GM19372 (cell line): ENCODE results near the gene CMIP.

ENCODE experiments used
- ATAC-seq: cut with Tn5 transposase; IDR thresholded peaks from one replicate; pipeline ENCODE4 v1.9.1; 2021; ENCODE audit warnings: mild to moderate bottlenecking, low read depth, moderate library complexity; ENCODE audit not compliant: unreplicated experiment

Gene CMIP

DNA sequence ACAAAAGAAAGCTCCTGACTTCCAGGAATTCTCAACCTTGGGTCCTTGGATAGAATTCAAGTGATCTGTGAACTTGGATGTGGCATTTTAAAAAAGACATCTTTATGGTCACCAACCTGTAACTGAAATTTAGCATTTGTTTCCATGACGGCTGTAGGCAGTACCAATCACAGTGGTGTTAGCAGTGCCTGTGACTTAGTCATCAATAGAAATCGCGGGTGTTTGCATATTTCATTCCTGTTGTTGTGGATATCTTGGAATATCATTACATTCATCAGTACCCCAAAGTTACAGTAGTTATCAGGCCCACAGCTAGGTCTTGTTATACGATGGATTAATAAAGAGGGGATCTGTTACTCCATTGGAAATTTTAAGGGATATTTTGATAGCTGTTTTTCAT, 81.6 kb downstream of the CMIP start:
- ATAC-seq = no peak

- no peak for ATAC-seq
These were observed 82.3 kb downstream of the CMIP start for GRCh38 chr16:81526935-81527334.

GRCh38 chr16:81527477-81528178, 83.0 kb downstream of the CMIP start:
- ATAC-seq = no peak

- ATAC-seq = no peak
These were observed 83.6 kb downstream of the CMIP start for GRCh38 chr16:81528256-81528655.

DNA sequence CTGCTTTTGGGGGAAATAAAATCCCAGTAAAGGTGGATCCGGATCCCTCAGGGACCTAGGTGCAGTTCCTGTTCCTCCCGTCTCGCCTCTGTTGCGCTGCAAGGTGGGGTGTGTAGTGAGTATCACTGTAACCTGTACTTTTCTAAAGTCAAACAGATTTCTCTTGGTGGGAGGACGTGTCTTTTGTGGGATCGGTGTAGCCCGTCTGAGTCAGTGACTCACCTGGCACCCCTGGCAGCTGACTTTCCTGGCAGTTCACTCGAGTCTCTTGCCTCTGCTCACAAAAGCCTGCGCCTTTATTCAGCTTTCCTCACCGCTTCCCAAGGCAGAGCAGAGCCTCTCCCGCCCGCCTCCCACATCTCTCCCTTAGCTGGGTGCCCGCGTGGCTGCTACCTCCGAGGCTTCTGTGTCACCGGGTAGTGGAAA, 85.7 kb downstream of the CMIP start:
- ATAC-seq = no peak

GRCh38 chr16:81530814-81531213, 86.2 kb downstream of the CMIP start:
- no peak for ATAC-seq

- ATAC-seq = no peak
These were observed 86.8 kb downstream of the CMIP start for GRCh38 chr16:81531419-81531821.

DNA sequence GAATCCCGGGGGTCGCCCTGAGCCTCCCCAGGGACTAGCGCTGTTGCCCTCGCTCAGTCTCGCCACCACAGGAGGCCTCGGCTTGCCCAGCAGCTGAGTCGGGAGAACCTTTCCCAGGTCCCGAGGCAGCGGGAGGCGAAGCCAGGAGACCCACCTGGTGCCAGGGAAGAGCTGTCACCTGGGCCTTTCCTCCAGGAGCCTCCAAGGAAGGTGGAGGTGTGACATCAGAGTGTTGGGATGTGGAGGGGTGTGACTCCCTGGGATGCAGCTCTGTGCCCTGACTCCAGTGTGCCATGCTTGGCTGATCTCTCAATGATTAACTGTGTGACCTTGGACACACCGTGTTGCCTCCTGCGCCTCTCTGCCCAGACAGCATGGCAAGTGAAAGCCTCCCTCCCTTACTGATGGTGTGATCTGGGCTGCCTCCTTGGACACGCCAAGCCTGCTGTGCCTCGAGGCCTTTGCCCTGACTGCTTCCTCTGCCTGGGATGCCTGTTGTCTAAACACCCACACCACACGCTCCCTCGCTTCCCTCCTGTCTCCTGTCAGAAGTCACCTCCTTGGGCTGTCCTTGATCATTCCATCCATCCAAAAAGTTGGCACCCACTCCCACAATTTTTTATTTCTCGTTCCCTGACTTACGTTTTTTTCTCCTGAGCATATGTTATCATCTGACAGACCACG, 88.0 kb downstream of the CMIP start:
- no peak for ATAC-seq

DNA sequence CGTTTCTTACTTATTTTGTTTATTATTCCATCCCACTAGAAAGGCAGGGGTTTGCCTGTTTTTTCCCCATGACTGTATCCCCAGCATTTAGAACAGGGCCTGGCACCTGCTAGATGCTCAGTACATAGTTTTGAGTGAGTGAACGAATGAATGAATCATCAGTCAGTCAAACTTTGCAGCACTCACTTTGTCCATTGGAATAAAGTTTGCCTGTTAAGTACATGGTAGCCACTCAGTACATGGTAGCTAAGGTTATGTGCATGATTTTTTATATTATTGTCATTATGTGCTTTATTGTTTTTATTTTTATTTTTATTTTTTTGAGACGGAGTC, 88.5 kb downstream of the CMIP start:
- ATAC-seq = no peak

DNA sequence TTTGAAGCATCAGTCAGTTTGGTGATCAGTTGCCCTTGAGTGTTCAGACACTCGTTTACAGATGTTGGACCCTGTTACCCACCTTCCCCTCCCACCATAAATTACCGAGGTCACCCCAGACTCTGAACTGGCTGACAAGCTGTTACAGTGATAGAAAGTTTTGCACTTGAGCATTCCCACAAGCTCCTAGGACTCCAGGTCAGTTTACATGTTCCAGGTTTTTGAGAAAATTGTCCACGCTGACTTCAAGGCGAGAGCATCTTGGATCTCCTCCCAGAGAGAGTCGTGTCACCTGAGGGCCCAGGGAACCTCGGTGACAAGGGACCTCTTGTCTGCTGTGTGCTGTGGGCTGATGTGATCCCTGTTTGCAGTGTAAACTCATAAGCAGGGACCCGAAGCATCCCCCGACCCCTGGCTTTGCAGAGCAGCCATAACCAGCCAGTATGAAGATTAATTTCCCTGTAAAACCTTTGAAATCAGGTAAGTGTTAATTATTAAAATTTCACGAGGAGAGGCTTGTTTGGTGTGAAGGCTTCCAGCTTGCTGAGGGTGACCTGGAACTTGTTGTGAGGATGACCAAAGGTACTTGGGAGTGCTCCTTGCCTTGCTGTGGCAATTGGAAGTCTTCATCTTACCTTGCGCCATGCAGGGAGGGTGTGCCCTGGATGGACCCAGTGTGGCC, 91.2 kb downstream of the CMIP start:
- ATAC-seq = no peak

- ATAC-seq = no peak
These were observed 92.0 kb downstream of the CMIP start for GRCh38 chr16:81536648-81537047.

DNA sequence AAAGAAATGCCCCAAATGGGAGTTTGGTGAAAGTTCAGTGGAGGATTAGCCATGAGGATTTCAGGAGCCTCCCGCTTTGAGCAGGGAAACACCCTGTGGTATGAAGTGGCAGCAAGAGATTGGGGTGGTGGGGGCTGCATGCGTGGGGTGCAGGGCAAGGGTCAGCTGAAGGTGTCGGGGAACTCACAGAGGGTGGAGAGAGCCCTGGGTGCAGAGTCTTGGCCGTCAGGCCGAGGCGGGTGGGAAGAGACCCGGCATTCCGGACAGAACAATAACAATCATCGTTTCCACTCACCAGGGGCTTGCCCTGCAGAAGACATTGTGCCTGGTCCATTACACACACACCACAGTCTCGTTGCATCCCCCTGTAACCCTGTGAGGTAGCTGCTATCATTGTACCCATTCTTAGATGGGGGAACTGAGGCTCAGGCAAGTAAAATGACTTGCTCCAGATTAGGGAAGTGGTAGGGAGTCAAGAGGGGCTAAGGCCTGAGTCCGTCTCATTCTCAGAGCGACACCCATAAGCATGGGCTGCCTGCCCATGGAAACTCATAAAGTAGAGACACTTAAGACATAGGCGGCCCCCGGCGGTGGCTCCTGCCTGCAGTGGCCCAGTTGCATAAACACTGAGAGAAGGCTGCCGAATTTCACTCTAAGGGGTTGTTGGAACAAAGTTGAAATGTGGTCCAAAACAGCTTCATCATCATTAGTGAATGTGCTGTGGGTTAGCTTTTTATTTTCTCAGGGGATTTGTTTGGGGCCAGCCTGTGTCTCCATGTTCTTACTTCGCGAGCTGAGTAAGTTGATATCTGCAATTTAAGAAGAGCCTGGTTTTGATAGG, 93.3 kb downstream of the CMIP start:
- ATAC-seq = no peak

DNA sequence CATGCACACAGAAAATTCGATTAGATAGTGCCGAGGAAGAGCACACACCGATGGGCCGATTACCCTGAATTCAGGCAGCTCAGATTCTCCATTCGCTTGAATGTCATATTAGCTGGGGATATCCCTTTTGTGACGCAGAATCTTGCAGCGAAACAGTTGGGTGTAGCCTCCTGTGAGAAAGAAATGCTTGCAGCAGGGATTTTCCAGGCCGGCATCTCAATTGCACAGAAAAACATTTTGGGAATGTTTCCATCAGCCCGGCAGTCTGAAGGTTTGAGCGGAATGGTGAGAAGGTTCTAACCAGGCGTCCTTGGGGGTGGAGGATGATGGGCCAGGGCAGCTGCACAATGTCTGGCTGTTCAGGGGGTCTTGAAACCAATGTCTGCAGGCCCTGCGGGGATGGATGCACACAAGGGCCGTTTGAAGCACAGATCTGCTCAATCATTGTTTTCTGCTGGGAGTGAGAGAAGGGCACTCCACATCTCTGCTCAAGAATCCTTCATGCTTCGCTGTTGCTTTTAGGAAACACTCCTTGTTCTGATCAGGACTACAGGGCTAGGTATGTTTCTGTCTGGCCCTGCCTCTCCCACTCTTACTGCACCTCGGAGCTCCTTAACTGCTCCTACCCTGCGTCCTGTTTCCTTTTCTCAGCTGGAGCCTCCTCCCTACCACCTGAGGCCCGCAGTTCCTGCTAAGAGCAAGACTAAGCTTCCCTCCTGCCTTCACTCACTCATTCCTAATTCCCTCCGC, 94.6 kb downstream of the CMIP start:
- ATAC-seq = no peak

- ATAC-seq = no peak
These were observed 95.3 kb downstream of the CMIP start for GRCh38 chr16:81539759-81540472.

- ATAC-seq = no peak
These were observed 96.7 kb downstream of the CMIP start for GRCh38 chr16:81541314-81541713.

DNA sequence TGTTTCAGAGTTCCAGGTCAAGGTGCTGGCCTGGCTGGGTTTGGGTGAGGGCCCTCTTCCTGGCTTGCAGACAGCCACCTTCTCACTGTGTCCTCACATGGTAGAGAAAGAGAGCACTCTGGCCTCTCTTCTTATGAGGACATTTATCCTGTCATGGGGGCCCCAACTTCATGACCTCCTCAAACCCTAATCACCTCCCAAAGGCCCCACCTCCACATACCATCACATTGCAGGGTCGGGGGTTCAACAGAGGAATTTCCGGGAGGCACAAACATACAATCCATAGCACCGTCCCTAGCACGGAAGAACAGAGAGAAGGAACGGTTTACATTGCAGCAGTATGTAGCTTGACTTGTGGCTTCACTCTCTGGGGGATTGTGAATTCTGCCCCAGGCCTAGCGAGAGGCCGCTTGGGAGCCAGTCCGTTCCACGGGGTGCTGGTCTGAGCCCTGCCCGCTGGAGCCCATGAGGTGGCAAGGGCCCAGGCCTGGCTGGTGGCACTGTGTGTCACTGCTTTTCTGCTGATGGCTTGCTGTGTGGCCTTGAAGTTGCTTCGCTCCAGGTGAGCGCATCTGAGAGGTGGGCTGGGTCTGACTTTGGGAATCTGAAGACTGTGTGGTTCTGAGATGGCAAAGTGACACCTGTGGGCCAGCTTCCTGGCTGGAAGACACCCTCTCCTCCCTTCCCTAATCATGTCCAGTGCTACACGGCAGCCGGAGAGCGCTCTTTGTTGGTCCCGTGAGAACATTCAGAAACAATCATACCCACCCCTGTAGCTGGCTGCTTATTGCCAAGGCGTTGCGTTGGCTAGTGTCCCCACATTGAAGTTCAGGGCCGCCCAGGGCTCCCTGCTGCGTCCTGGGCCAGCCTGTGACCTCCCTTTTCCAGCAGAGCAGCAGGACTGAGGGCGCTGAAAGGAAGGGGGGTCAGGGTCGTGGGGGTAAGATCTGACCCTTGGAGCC, 98.3 kb downstream of the CMIP start:
- no peak for ATAC-seq

GRCh38 chr16:81543571-81543970, 99.0 kb downstream of the CMIP start:
- ATAC-seq = no peak

GRCh38 chr16:81544261-81544660, 99.7 kb downstream of the CMIP start:
- no peak for ATAC-seq
